Keratinocyte (primary cell): ENCODE data around the gene CDH13. TPM values are rescaled to one million over a fixed set of nuclear protein-coding genes. Genes with fewer than 3 reads are reported as not detected.

Experiments used
- DNase-seq: peaks from one replicate; pipeline ENCODE4 v3.0.0-alpha.2; 2011; ENCODE audit warnings: low read depth, missing footprints, low spot score
- FAIRE-seq: peaks from 2 replicates; lab custom pipeline; 2011; peaks lifted over from hg19 to GRCh38; lab: Jason Lieb, UNC
- H2AFZ ChIP-seq: 2 replicates; pipeline ENCODE4 v1.6.0; 2012; ENCODE audit warnings: low read length, control low read depth, inconsistent platforms; ENCODE audit not compliant: control insufficient read depth
- H3K27ac ChIP-seq: 2 replicates; pipeline ENCODE4 v1.5.1; 2011; ENCODE audit warnings: low read length; ENCODE audit not compliant: control insufficient read depth, insufficient read depth
- H3K27me3 ChIP-seq: 3 replicates; pipeline ENCODE4 v1.6.0; 2011; ENCODE audit warnings: low read length; ENCODE audit not compliant: control insufficient read depth, insufficient read depth; ENCODE audit errors: extremely low read depth
- H3K36me3 ChIP-seq, 2 experiments: 2 replicates in 1 of 2; 3 replicates in 1 of 2; pipeline ENCODE4 v1.5.1; 2011; ENCODE audit warnings: low read length in 2 of 2, mild to moderate bottlenecking in 1 of 2; ENCODE audit not compliant: control insufficient read depth in 2 of 2, insufficient read depth in 2 of 2; ENCODE audit errors: extremely low read depth in 1 of 2
- H3K4me1 ChIP-seq: 3 replicates; pipeline ENCODE4 v1.5.1; 2011; ENCODE audit warnings: low read length; ENCODE audit not compliant: control insufficient read depth, insufficient read depth; ENCODE audit errors: extremely low read depth
- H3K4me2 ChIP-seq: 3 replicates; pipeline ENCODE4 v1.6.0; 2011; ENCODE audit warnings: low read depth, low read length; ENCODE audit not compliant: control insufficient read depth, insufficient read depth; ENCODE audit errors: extremely low read depth
- H3K4me3 ChIP-seq, 3 experiments: fragments of 200-600 bp in 1 of 3; sonication (generic) in 1 of 3; 2 replicates in 2 of 3; 3 replicates in 1 of 3; pipeline ENCODE4 v1.5.1; 2011 to 2016; ENCODE audit warnings: low read length in 3 of 3, mild to moderate bottlenecking in 3 of 3, control low read depth in 2 of 3, inconsistent platforms in 1 of 3, low read depth in 1 of 3, mixed read lengths in 1 of 3, mixed run types in 1 of 3, moderate library complexity in 1 of 3; ENCODE audit not compliant: control insufficient read depth in 2 of 3, insufficient read depth in 2 of 3; ENCODE audit errors: extremely low read depth in 1 of 3
- H3K79me2 ChIP-seq: 2 replicates; pipeline ENCODE4 v1.6.0; 2012; ENCODE audit warnings: low read length; ENCODE audit not compliant: control insufficient read depth, insufficient read depth
- H3K9ac ChIP-seq: 3 replicates; pipeline ENCODE4 v1.6.0; 2011; ENCODE audit warnings: low read length; ENCODE audit not compliant: control insufficient read depth, insufficient read depth; ENCODE audit errors: extremely low read depth
- H3K9me1 ChIP-seq: 3 replicates; pipeline ENCODE4 v1.6.0; 2011; ENCODE audit warnings: low read length; ENCODE audit not compliant: control insufficient read depth, insufficient read depth; ENCODE audit errors: extremely low read depth
- H3K9me3 ChIP-seq: 2 replicates; pipeline ENCODE4 v1.5.1; 2012; ENCODE audit warnings: low read depth, low read length; ENCODE audit not compliant: control insufficient read depth
- H4K20me1 ChIP-seq: 3 replicates; pipeline ENCODE4 v1.6.0; 2011; ENCODE audit warnings: low read length; ENCODE audit not compliant: control insufficient read depth, insufficient read depth; ENCODE audit errors: extremely low read depth
- CTCF ChIP-seq, 3 experiments: IDR thresholded peaks in 1 of 3; conservative IDR thresholded peaks in 1 of 3; optimal IDR thresholded peaks in 1 of 3; 2 replicates in 2 of 3; 3 replicates in 1 of 3; pipeline versions ENCODE3 to v1.5.1; 2011; ENCODE audit warnings: low read length in 3 of 3, mild to moderate bottlenecking in 3 of 3, moderate library complexity in 2 of 3, control low read depth in 1 of 3, inconsistent platforms in 1 of 3; ENCODE audit not compliant: insufficient read depth in 2 of 3; ENCODE audit errors: extremely low read depth in 1 of 3
- EZH2 ChIP-seq: IDR thresholded peaks from one replicate; pipeline ENCODE4 v1.6.1; 2012; ENCODE audit warnings: inconsistent platforms, mild to moderate bottlenecking, low read length, moderate library complexity
- dilution Hi-C: fragments of 300-500 bp; cut with MboI; formaldehyde crosslinking; loops from one replicate; pipeline ENCODE4 v1.7.0; 2020; ENCODE audit warnings: low sequenced_read_pairs; ENCODE audit not compliant: extremely low pct_ligation_motif_present
- polyA plus RNA-seq, 5 experiments: library from polyadenylated mRNA; depleted of rRNA in 3 of 5; stranded (reverse) in 3 of 5; stranded (forward) in 1 of 5; unstranded in 1 of 5; fragments of >200 nt; gene quantifications; 1 replicate in 1 of 5; 2 replicates in 3 of 5; 3 replicates in 1 of 5; pipeline versions ENCODE4 v1.2.1 to v1.2.3, GENCODE V29; 2011 to 2012; ENCODE audit warnings: missing spikeins in 2 of 5, low read depth in 1 of 5, low replicate concordance in 1 of 5

The CDH13 gene
- polyA plus RNA-seq, 1 donor (not counting 4 experiments of a cell fraction or from before 2014, with no cell fraction given): 111 TPM

GRCh38 chr16:83674931-83675535, 1048.3 kb downstream of the CDH13 start:
- no peaks in the 10 kb centered on the region for H3K9me3 ChIP-seq
- FAIRE-seq (no peak), DNase-seq (no peak)
- H3K9ac ChIP-seq: no peak overlapping the region
- no peak overlapping the region for H3K4me2 ChIP-seq
- no peak for TF ChIP-seq CTCF (optimal IDR thresholded peaks at IDR 0.05 in 1 of 3, IDR thresholded peaks at IDR 0.05 in 1 of 3, conservative IDR thresholded peaks at IDR 0.05 in 1 of 3; ENCODE audit: extremely low read depth in 1 of 3, insufficient read depth in 2 of 3, low read length in 3 of 3)
- no peak for TF ChIP-seq EZH2
- H3K36me3 ChIP-seq: peaks cover 0 to 11% of the 10 kb centered on the region in 2 experiments
- no peaks in the 10 kb centered on the region for H3K4me1 ChIP-seq
- H4K20me1 ChIP-seq: no peaks in the 10 kb centered on the region
- dilution Hi-C loops: no loop called here
- H2AFZ ChIP-seq: no peak overlapping the region
- no peak overlapping the region for H3K27ac ChIP-seq
- H3K27me3 ChIP-seq: no peaks in the 10 kb centered on the region
- H3K4me3 ChIP-seq: no peak overlapping the region
- H3K9me1 ChIP-seq: no peaks in the 10 kb centered on the region
- H3K79me2 ChIP-seq: no peaks in the 10 kb centered on the region

GRCh38 chr16:83676086-83676485, 1049.3 kb downstream of the CDH13 start:
- no peak overlapping the region for H3K27ac ChIP-seq
- no peaks in the 10 kb centered on the region for H3K79me2 ChIP-seq
- H3K9me1 ChIP-seq: no peaks in the 10 kb centered on the region
- H3K36me3 ChIP-seq: peaks cover 0 to 8% of the 10 kb centered on the region in 2 experiments
- no peak for FAIRE-seq
- H4K20me1 ChIP-seq: no peaks in the 10 kb centered on the region
- H3K9me3 ChIP-seq: no peaks in the 10 kb centered on the region
- H3K4me2 ChIP-seq: no peak overlapping the region
- H3K4me3 ChIP-seq: no peak overlapping the region
- H2AFZ ChIP-seq: no peak overlapping the region
- TF ChIP-seq EZH2 (no peak), CTCF (optimal IDR thresholded peaks at IDR 0.05 in 1 of 3, IDR thresholded peaks at IDR 0.05 in 1 of 3, conservative IDR thresholded peaks at IDR 0.05 in 1 of 3; ENCODE audit: extremely low read depth in 1 of 3, insufficient read depth in 2 of 3, low read length in 3 of 3) (no peak)
- H3K27me3 ChIP-seq: no peaks in the 10 kb centered on the region
- H3K9ac ChIP-seq: no peak overlapping the region
- dilution Hi-C loops: no loop called here
- no peak for DNase-seq
- H3K4me1 ChIP-seq: no peaks in the 10 kb centered on the region
